Naive thymus-derived CD8-positive, alpha-beta T cell (primary cell): ENCODE data around the gene OLFML2B. TPM values are rescaled to one million over a fixed set of nuclear protein-coding genes. Genes with fewer than 3 reads are reported as not detected.

ENCODE experiments used
- ATAC-seq, 2 donors: fragments of 150-1000 bp; cut with Tn5 transposase in 1 of 2; sonication (Bioruptor Pico), chemical (Tn5 transposase) in 1 of 2; 1 replicate in 1 of 2; 2 replicates in 1 of 2; pipeline ENCODE4 v1.10.0; 2021; ENCODE audit warnings: mild to moderate bottlenecking in 2 of 2, moderate library complexity in 2 of 2
- POLR2A ChIA-PET: fragments of 350-600 bp; sonication (Branson Sonifier 250); formaldehyde crosslinking; loops from one replicate; lab custom pipeline; 2021; ENCODE audit warnings: antibody characterized with exemption; lab: Charles Lee
- DNase-seq, 10 donors: peaks; one replicate each; pipeline versions ENCODE4 v3.0.0 to v3.0.0-alpha.2; 2020 to 2022
- H3K27ac Mint-ChIP-seq, 10 donors: one replicate each; pipeline ENCODE4 v1.8.0; 2020 to 2022; ENCODE audit warnings: mild to moderate bottlenecking in 10 of 10, mixed read lengths in 10 of 10, moderate library complexity in 4 of 10, inconsistent platforms in 1 of 10
- H3K27me3 Mint-ChIP-seq, 5 donors: one replicate each; pipeline ENCODE4 v1.8.0; 2021 to 2022; ENCODE audit warnings: mixed read lengths in 5 of 5
- H3K36me3 Mint-ChIP-seq, 3 donors: one replicate each; pipeline ENCODE4 v1.8.0; 2020 to 2022; ENCODE audit warnings: mixed read lengths in 3 of 3, mild to moderate bottlenecking in 2 of 3, inconsistent platforms in 1 of 3
- H3K4me1 Mint-ChIP-seq, 4 donors: one replicate each; pipeline ENCODE4 v1.8.0; 2021 to 2022; ENCODE audit warnings: mixed read lengths in 4 of 4
- H3K4me3 Mint-ChIP-seq, 10 donors: one replicate each; pipeline ENCODE4 v1.8.0; 2020 to 2022; ENCODE audit warnings: mild to moderate bottlenecking in 10 of 10, mixed read lengths in 10 of 10, moderate library complexity in 6 of 10, inconsistent platforms in 1 of 10
- H3K9me3 Mint-ChIP-seq, 9 donors: one replicate each; pipeline ENCODE4 v1.8.0; 2020 to 2022; ENCODE audit warnings: mixed read lengths in 9 of 9, mild to moderate bottlenecking in 3 of 9, inconsistent platforms in 1 of 9, moderate library complexity in 1 of 9
- polyA plus RNA-seq, 3 donors: library from polyadenylated mRNA; unstranded; fragments of 300-500 nt; fragmentation: Illumina TruSeq; gene quantifications; one replicate each; pipeline ENCODE4 v1.2.3, GENCODE V29; 2021
- total RNA-seq, 8 experiments: library from RNA in 2 of 8; stranded (reverse) in 2 of 8; gene quantifications; one replicate each; pipeline ENCODE4 v1.2.3 and lab custom pipeline; 2021 to 2026

OLFML2B gene
- total and polyA plus RNA-seq, 5 experiments from 2014 or later, result 0.10 to 0.63 TPM; not detected in 3

- POLR2A ChIA-PET, result no interaction called here
- ATAC-seq (no peak), DNase-seq (no peak)
- Mint-ChIP-seq H3K27me3 (no peaks in the 10 kb centered on the region), H3K36me3 (peaks cover 0 to 21% (median 20%) of the 10 kb centered on the region in 3 donors), H3K4me1 (peaks cover 3 to 22% (median 18%) of the 10 kb centered on the region in 4 donors), H3K27ac (peak overlapping the region in 3 of 10 donors; percentile 61 to 79 (median 73)), H3K4me3 (peak overlapping the region in 1 of 10 donors; percentile 48), H3K9me3 (no peaks in the 10 kb centered on the region)
These were observed 53.6 kb downstream of the OLFML2B start for GRCh38 chr1:161970036-161970435.

GRCh38 chr1:161966067-161966466, 57.6 kb downstream of the OLFML2B start:
- peaks cover 4 to 34% (median 24%) of the 10 kb centered on the region in 3 donors for H3K36me3 Mint-ChIP-seq
- H3K4me1 Mint-ChIP-seq, result peaks cover 17 to 37% (median 26%) of the 10 kb centered on the region in 4 donors
- no peak for DNase-seq
- H3K4me3 Mint-ChIP-seq, result no peak overlapping the region
- POLR2A ChIA-PET, result no interaction called here
- no peaks in the 10 kb centered on the region for H3K9me3 Mint-ChIP-seq
- H3K27me3 Mint-ChIP-seq, result no peaks in the 10 kb centered on the region
- H3K27ac Mint-ChIP-seq, result peak overlapping the region in 1 of 10 donors; percentile 50
- ATAC-seq, result no peak

GRCh38 chr1:161962091-161962887, 61.4 kb downstream of the OLFML2B start:
- Mint-ChIP-seq H3K9me3 (no peaks in the 10 kb centered on the region), H3K27ac (peak overlapping the region; percentile 55 to 94 (median 88)), H3K4me3 (peak overlapping the region; percentile 70 to 90 (median 78)), H3K4me1 (peaks cover 6 to 34% (median 22%) of the 10 kb centered on the region in 4 donors), H3K27me3 (no peaks in the 10 kb centered on the region), H3K36me3 (peaks cover 12 to 60% (median 43%) of the 10 kb centered on the region in 3 donors)
- ATAC-seq (peak; percentile 39 to 65), DNase-seq (peak in 1 of 10 donors; percentile 8)
- POLR2A ChIA-PET, result no interaction called here

GRCh38 chr1:161958425-161958824, 65.2 kb downstream of the OLFML2B start:
- ATAC-seq, result no peak
- POLR2A ChIA-PET, result interaction anchor here (0.6 kb wide), 1 partner anchor 71 kb away, joined by 3 read pairs; no protein-coding TSS in a partner anchor
- Mint-ChIP-seq H3K27ac (peak overlapping the region in 2 of 10 donors; percentile 36 to 40), H3K36me3 (peaks cover 8 to 40% (median 32%) of the 10 kb centered on the region in 3 donors), H3K27me3 (no peaks in the 10 kb centered on the region), H3K4me1 (peaks cover 13 to 51% (median 40%) of the 10 kb centered on the region in 4 donors), H3K9me3 (peaks cover 0 to 1% (median 0%) of the 10 kb centered on the region in 9 donors), H3K4me3 (no peak overlapping the region)
- DNase-seq, result no peak

- Mint-ChIP-seq H3K9me3 (peaks cover 0 to 3% (median 0%) of the 10 kb centered on the region in 9 donors), H3K4me3 (no peak overlapping the region), H3K27ac (peak overlapping the region in 1 of 10 donors; percentile 76), H3K4me1 (peaks cover 16 to 50% (median 41%) of the 10 kb centered on the region in 4 donors), H3K27me3 (no peaks in the 10 kb centered on the region), H3K36me3 (peaks cover 8 to 37% (median 32%) of the 10 kb centered on the region in 3 donors)
- no peak for ATAC-seq
- POLR2A ChIA-PET, result no interaction called here
- DNase-seq, result no peak
These were observed 66.7 kb downstream of the OLFML2B start for GRCh38 chr1:161956930-161957329.

GRCh38 chr1:161956097-161956496, 67.6 kb downstream of the OLFML2B start:
- peak overlapping the region in 1 of 10 donors; percentile 28 for H3K27ac Mint-ChIP-seq

GRCh38 chr1:161955606-161956005, 68.1 kb downstream of the OLFML2B start:
- Mint-ChIP-seq H3K4me3 (no peak overlapping the region), H3K4me1 (peaks cover 18 to 48% (median 35%) of the 10 kb centered on the region in 4 donors), H3K27me3 (no peaks in the 10 kb centered on the region), H3K9me3 (peaks cover 0 to 3% (median 0%) of the 10 kb centered on the region in 9 donors), H3K27ac (peak overlapping the region in 2 of 10 donors; percentile 60 to 71), H3K36me3 (peaks cover 8 to 30% (median 27%) of the 10 kb centered on the region in 3 donors)
- DNase-seq (no peak), ATAC-seq (no peak)
- POLR2A ChIA-PET, result no interaction called here

More at GRCh38 chr1:161956097-161956496, 67.6 kb downstream of the OLFML2B start:
- Mint-ChIP-seq H3K4me1 (peaks cover 18 to 48% (median 38%) of the 10 kb centered on the region in 4 donors), H3K27me3 (no peaks in the 10 kb centered on the region), H3K4me3 (no peak overlapping the region), H3K9me3 (peaks cover 0 to 3% (median 0%) of the 10 kb centered on the region in 9 donors), H3K36me3 (peaks cover 8 to 35% (median 31%) of the 10 kb centered on the region in 3 donors)
- DNase-seq, result no peak
- POLR2A ChIA-PET, result no interaction called here
- no peak for ATAC-seq

GRCh38 chr1:161954466-161954865, 69.2 kb downstream of the OLFML2B start:
- peak overlapping the region in 3 of 10 donors; percentile 38 to 73 (median 60) for H3K4me3 Mint-ChIP-seq

GRCh38 chr1:161954050-161954449, 69.6 kb downstream of the OLFML2B start:
- DNase-seq, result peak in 1 of 10 donors; percentile 9
- peak overlapping the region in 7 of 10 donors; percentile 9 to 73 (median 61) for H3K4me3 Mint-ChIP-seq
- peak in 1 of 2 donors; percentile 20 for ATAC-seq
- peak overlapping the region in 7 of 10 donors; percentile 63 to 92 (median 80) for H3K27ac Mint-ChIP-seq
- peaks cover 0 to 3% (median 0%) of the 10 kb centered on the region in 9 donors for H3K9me3 Mint-ChIP-seq
- no peaks in the 10 kb centered on the region for H3K27me3 Mint-ChIP-seq
- POLR2A ChIA-PET, result interaction anchor here (0.7 kb wide), 1 partner anchor 31 kb away, joined by 3 read pairs; no protein-coding TSS in a partner anchor
- H3K36me3 Mint-ChIP-seq, result peaks cover 8 to 31% (median 16%) of the 10 kb centered on the region in 3 donors
- peaks cover 17 to 55% (median 33%) of the 10 kb centered on the region in 4 donors for H3K4me1 Mint-ChIP-seq

More at GRCh38 chr1:161954466-161954865, 69.2 kb downstream of the OLFML2B start:
- Mint-ChIP-seq H3K36me3 (peaks cover 9 to 32% (median 19%) of the 10 kb centered on the region in 3 donors), H3K27ac (peak overlapping the region in 7 of 10 donors; percentile 47 to 92 (median 78)), H3K27me3 (no peaks in the 10 kb centered on the region), H3K9me3 (peaks cover 0 to 3% (median 0%) of the 10 kb centered on the region in 9 donors), H3K4me1 (peaks cover 18 to 53% (median 33%) of the 10 kb centered on the region in 4 donors)
- ATAC-seq (no peak), DNase-seq (no peak)
- POLR2A ChIA-PET, result interaction anchor here (0.7 kb wide), 1 partner anchor 31 kb away, joined by 3 read pairs; no protein-coding TSS in a partner anchor

GRCh38 chr1:161953256-161953920, 70.3 kb downstream of the OLFML2B start:
- ATAC-seq (no peak), DNase-seq (no peak)
- peak overlapping the region in 5 of 10 donors; percentile 9 to 73 (median 60) for H3K4me3 Mint-ChIP-seq
- H3K4me1 Mint-ChIP-seq, result peaks cover 17 to 55% (median 36%) of the 10 kb centered on the region in 4 donors
- H3K27me3 Mint-ChIP-seq, result no peaks in the 10 kb centered on the region
- H3K36me3 Mint-ChIP-seq, result peaks cover 5 to 24% (median 9%) of the 10 kb centered on the region in 3 donors
- H3K9me3 Mint-ChIP-seq, result peaks cover 0 to 3% (median 0%) of the 10 kb centered on the region in 9 donors
- POLR2A ChIA-PET, result interaction anchor here (0.9 kb wide), 1 partner anchor 35 kb away, joined by 3 read pairs; no protein-coding TSS in a partner anchor
- H3K27ac Mint-ChIP-seq, result peak overlapping the region in 6 of 10 donors; percentile 41 to 92 (median 78)

- H3K27ac Mint-ChIP-seq, result peak overlapping the region in 1 of 10 donors; percentile 6
- no peak for DNase-seq
- ATAC-seq, result no peak
- peaks cover 0 to 3% (median 0%) of the 10 kb centered on the region in 9 donors for H3K9me3 Mint-ChIP-seq
- POLR2A ChIA-PET, result interaction anchor here (0.9 kb wide), 1 partner anchor 34 kb away, joined by 3 read pairs; no protein-coding TSS in a partner anchor
- no peaks in the 10 kb centered on the region for H3K27me3 Mint-ChIP-seq
- peaks cover 17 to 55% (median 38%) of the 10 kb centered on the region in 4 donors for H3K4me1 Mint-ChIP-seq
- H3K36me3 Mint-ChIP-seq, result peaks cover 5 to 20% (median 10%) of the 10 kb centered on the region in 3 donors
- no peak overlapping the region for H3K4me3 Mint-ChIP-seq
These were observed 71.0 kb downstream of the OLFML2B start for GRCh38 chr1:161952607-161953172.
